A673 (cell line): ENCODE results near the gene FSIP1. TPM values are rescaled to one million over a fixed set of nuclear protein-coding genes. Genes with fewer than 3 reads are reported as not detected.
A peak's percentile ranks its signal among the peaks of the same experiment; 100 is the strongest.

Experiments
- BruUV-seq: library from RNA; stranded (reverse); fragments of 400-500 nt; replicated peaks from 2 replicates; lab custom pipeline; 2021; lab: Mats Ljungman, UMichigan
- CTCF ChIA-PET: fragments of 300-600 bp; sonication (Branson Sonifier 250); formaldehyde crosslinking; loops from one replicate; lab custom pipeline; 2022; ENCODE audit warnings: antibody characterized with exemption; lab: Charles Lee
- POLR2A ChIA-PET: fragments of 300-600 bp; sonication (Branson Sonifier 250); formaldehyde crosslinking; loops from one replicate; lab custom pipeline; 2022; ENCODE audit warnings: antibody characterized with exemption; ENCODE audit not compliant: low non-redundant PET; lab: Charles Lee
- DNase-seq: peaks from one replicate; pipeline ENCODE4 v3.0.0-alpha.2; 2015; ENCODE audit warnings: low spot score
- H3K27ac ChIP-seq: fragments of 200-600 bp; sonication (generic); 2 replicates; pipeline ENCODE4 v1.5.1; 2016; ENCODE audit warnings: mixed run types, low read depth, mild to moderate bottlenecking, mixed read lengths, antibody characterized with exemption, low read length; ENCODE audit not compliant: poor library complexity, severe bottlenecking
- H3K27me3 ChIP-seq: fragments of 200-600 bp; sonication (generic); replicated peaks from 2 replicates; pipeline ENCODE4 v1.6.1; 2017; ENCODE audit warnings: mixed run types, low read depth, mild to moderate bottlenecking, mixed read lengths, antibody characterized with exemption, low read length; ENCODE audit not compliant: insufficient read depth, poor library complexity
- H3K36me3 ChIP-seq: fragments of 200-600 bp; sonication (generic); 2 replicates; pipeline ENCODE4 v1.6.1; 2016; ENCODE audit warnings: mixed run types, mild to moderate bottlenecking, mixed read lengths, antibody characterized with exemption, low read length; ENCODE audit not compliant: insufficient read depth, poor library complexity, severe bottlenecking
- H3K4me1 ChIP-seq: fragments of 200-600 bp; sonication (generic); 2 replicates; pipeline ENCODE4 v1.6.1; 2017; ENCODE audit warnings: mixed run types, mild to moderate bottlenecking, mixed read lengths, antibody characterized with exemption, low read length; ENCODE audit not compliant: insufficient read depth, poor library complexity, severe bottlenecking
- H3K4me3 ChIP-seq: fragments of 200-600 bp; sonication (generic); 2 replicates; pipeline ENCODE4 v1.5.1; 2016; ENCODE audit warnings: low read depth, mixed run types, mild to moderate bottlenecking, mixed read lengths, low read length; ENCODE audit not compliant: poor library complexity, severe bottlenecking
- H3K9me3 ChIP-seq: fragments of 200-600 bp; sonication (generic); 2 replicates; pipeline ENCODE4 v1.6.1; 2016; ENCODE audit warnings: mixed run types, low read depth, mild to moderate bottlenecking, mixed read lengths, antibody characterized with exemption, low read length; ENCODE audit not compliant: poor library complexity, severe bottlenecking
- CTCF ChIP-seq: fragments of 300-800, 200-600 bp; sonication (generic); conservative IDR thresholded peaks from 2 replicates; pipeline ENCODE4 v1.5.1; 2017; ENCODE audit warnings: low read depth, mild to moderate bottlenecking, antibody characterized with exemption, low read length, moderate library complexity, mixed read lengths
- EZH2 ChIP-seq: fragments of 200-600 bp; sonication (generic); IDR thresholded peaks from 2 replicates; pipeline ENCODE4 v1.6.1; 2017; ENCODE audit warnings: borderline replicate concordance, low read depth, mild to moderate bottlenecking, mixed read lengths, antibody characterized with exemption, low read length; ENCODE audit not compliant: poor library complexity, severe bottlenecking
- intact Hi-C: fragments of 100-400 bp; cut with micrococcal nuclease; formaldehyde crosslinking; loops from one replicate; pipeline ENCODE4 v1.10.0; 2022; ENCODE audit not compliant: unreplicated experiment
- total RNA-seq: library from RNA; stranded (reverse); gene quantifications from 2 replicates; pipeline ENCODE4 v1.2.3, GENCODE V29; 2021

The FSIP1 gene
- total RNA-seq, 1 experiment from 2014 or later, result 0.37 TPM

- Histone ChIP-seq H3K27ac (no peak overlapping the region), H3K9me3 (no peaks in the 10 kb centered on the region), H3K4me1 (peaks cover 7% of the 10 kb centered on the region), H3K4me3 (no peak overlapping the region), H3K36me3 (no peaks in the 10 kb centered on the region), H3K27me3 (peaks cover 37% of the 10 kb centered on the region)
- CTCF ChIA-PET, result interaction anchor here (0.6 to 0.7 kb wide), 2 partner anchors 173 to 767 kb away, joined by 3 to 7 read pairs; no protein-coding TSS in a partner anchor
- intact Hi-C loops, result loop anchor here (5.0 kb wide), 3 partner anchors 169 to 876 kb away; no protein-coding TSS in a partner anchor
- DNase-seq, result peak; percentile 45
- POLR2A ChIA-PET, result no interaction called here
- BruUV-seq, result no TSS peak
- TF ChIP-seq EZH2 (no peak), CTCF (peak; percentile 54; the same call in 1 of the 2 replicates)
Measured at GRCh38 chr15:39583596-39584265, 198.9 kb downstream of the FSIP1 start.

GRCh38 chr15:39582977-39583595, 199.6 kb downstream of the FSIP1 start:
- Histone ChIP-seq H3K4me1 (peaks cover 7% of the 10 kb centered on the region), H3K9me3 (no peaks in the 10 kb centered on the region), H3K36me3 (no peaks in the 10 kb centered on the region), H3K27ac (no peak overlapping the region), H3K4me3 (no peak overlapping the region), H3K27me3 (peaks cover 43% of the 10 kb centered on the region)
- ChIA-PET POLR2A (no interaction called here), CTCF (interaction anchor here (0.6 to 0.7 kb wide), 2 partner anchors 174 to 767 kb away, joined by 3 to 7 read pairs; no protein-coding TSS in a partner anchor)
- no TSS peak for BruUV-seq
- DNase-seq, result no peak
- TF ChIP-seq CTCF, result no peak
- TF ChIP-seq EZH2, result no peak
- intact Hi-C loops, result loop anchor here (5.0 kb wide), 3 partner anchors 169 to 876 kb away; no protein-coding TSS in a partner anchor

- Histone ChIP-seq H3K36me3 (no peaks in the 10 kb centered on the region), H3K27ac (no peak overlapping the region), H3K4me3 (no peak overlapping the region), H3K27me3 (peaks cover 46% of the 10 kb centered on the region), H3K9me3 (no peaks in the 10 kb centered on the region), H3K4me1 (peaks cover 7% of the 10 kb centered on the region)
- DNase-seq, result no peak
- ChIA-PET POLR2A (no interaction called here), CTCF (interaction anchor here (1.5 kb wide), 1 partner anchor 174 kb away, joined by 3 read pairs; no protein-coding TSS in a partner anchor)
- BruUV-seq, result no TSS peak
- TF ChIP-seq EZH2 (no peak), CTCF (no peak)
- intact Hi-C loops, result loop anchor here (5.0 kb wide), 3 partner anchors 170 to 875 kb away; no protein-coding TSS in a partner anchor
Measured at GRCh38 chr15:39582286-39582976, 200.2 kb downstream of the FSIP1 start.
